ENCODE data around the gene SIK2. TPM values are rescaled to one million over a fixed set of nuclear protein-coding genes. Genes with fewer than 3 reads are reported as not detected.

The SIK2 gene
- total and polyA plus RNA-seq, 2 donors (not counting 3 experiments of a cell fraction or from before 2014, with no cell fraction given), result 14.6 to 17.1 TPM

DNA sequence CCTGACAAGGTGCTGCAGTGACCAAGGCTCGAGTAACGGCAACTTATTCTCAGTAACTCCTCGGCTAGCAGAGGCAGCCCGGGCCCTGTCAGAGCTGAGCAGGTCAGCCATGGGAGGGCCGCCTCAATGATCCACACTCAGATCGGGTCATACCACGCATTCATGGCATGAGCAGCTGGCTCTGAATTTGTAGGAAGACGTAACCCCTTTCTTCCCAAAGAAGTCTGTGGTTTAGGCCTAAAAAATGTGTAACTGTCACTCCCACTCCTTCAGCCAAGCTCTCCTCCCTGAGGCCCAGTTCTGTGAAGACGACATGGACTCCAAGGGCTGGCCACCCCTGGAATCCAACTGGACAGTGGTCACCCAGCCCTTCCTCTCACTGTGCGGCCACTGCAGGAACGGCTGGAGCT lies 133.9 kb downstream of the SIK2 start:
- Histone ChIP-seq H3K4me3 (replicated peaks in 1 of 3; ENCODE audit: insufficient read depth in 1 of 3, low read depth in 1 of 3, low read length in 3 of 3) (no peak overlapping the region), H3K4me1 (ENCODE audit: control insufficient read depth, extremely low read depth, insufficient read depth, low read length) (peaks cover 59% of the 10 kb centered on the region), H3K4me2 (ENCODE audit: insufficient read depth, low read length) (no peak overlapping the region), H3K9me1 (replicated peaks; ENCODE audit: control insufficient read depth, extremely low read depth, insufficient read depth, low read length) (no peaks in the 10 kb centered on the region), H2AFZ (ENCODE audit: low read depth, low read length) (no peak overlapping the region), H3K9me3 (replicated peaks; ENCODE audit: control insufficient read depth, insufficient read depth, low read length) (no peaks in the 10 kb centered on the region), H3K9ac (replicated peaks; ENCODE audit: extremely low read depth, insufficient read depth, low read length) (peak overlapping the region; percentile 72), H3K27me3 (ENCODE audit: control insufficient read depth in 2 of 2, insufficient read depth in 2 of 2, low read length in 2 of 2) (no peaks in the 10 kb centered on the region), H3K36me3 (ENCODE audit: control insufficient read depth in 2 of 2, extremely low read depth in 1 of 2, insufficient read depth in 2 of 2, low read length in 2 of 2) (peaks cover 0 to 3% of the 10 kb centered on the region in 2 experiments), H3K27ac (ENCODE audit: insufficient read depth, low read depth, low read length) (peak overlapping the region; percentile 85), H3K79me2 (ENCODE audit: control insufficient read depth, insufficient read depth, low read length) (no peaks in the 10 kb centered on the region), H4K20me1 (replicated peaks; ENCODE audit: control insufficient read depth, extremely low read depth, insufficient read depth, low read length) (no peaks in the 10 kb centered on the region)
- DNase-seq (ENCODE audit: low read depth, low spot score) (no peak), FAIRE-seq (no peak)
- POLR2A ChIA-PET, result no interaction called here
- TF ChIP-seq POLR2A (IDR thresholded peaks at IDR 0.05; ENCODE audit: low read depth, low read length) (no peak), GATA2 (IDR thresholded peaks at IDR 0.05; ENCODE audit: insufficient read depth, insufficient read length, low read depth, low read length) (no peak), JUN (IDR thresholded peaks at IDR 0.05; ENCODE audit: borderline replicate concordance, insufficient read depth, insufficient read length, low read depth) (no peak), MYC (IDR thresholded peaks at IDR 0.05; ENCODE audit: low read depth, low read length) (no peak), FOS (IDR thresholded peaks at IDR 0.05; ENCODE audit: borderline replicate concordance, insufficient read depth, low read length) (no peak), EZH2 (IDR thresholded peaks at IDR 0.05; ENCODE audit: borderline replicate concordance, low read depth, low read length, severe bottlenecking) (no peak), POLR2AphosphoS5 (IDR thresholded peaks at IDR 0.05; ENCODE audit: insufficient read depth, low read depth, low read length) (no peak)
- TF ChIP-seq, protein P1, sequence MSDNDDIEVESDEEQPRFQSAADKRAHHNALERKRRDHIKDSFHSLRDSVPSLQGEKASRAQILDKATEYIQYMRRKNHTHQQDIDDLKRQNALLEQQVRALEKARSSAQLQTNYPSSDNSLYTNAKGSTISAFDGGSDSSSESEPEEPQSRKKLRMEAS (IDR thresholded peaks at IDR 0.05; ENCODE audit: insufficient read depth, insufficient read length), result no peak
- TF ChIP-seq, protein P2, sequence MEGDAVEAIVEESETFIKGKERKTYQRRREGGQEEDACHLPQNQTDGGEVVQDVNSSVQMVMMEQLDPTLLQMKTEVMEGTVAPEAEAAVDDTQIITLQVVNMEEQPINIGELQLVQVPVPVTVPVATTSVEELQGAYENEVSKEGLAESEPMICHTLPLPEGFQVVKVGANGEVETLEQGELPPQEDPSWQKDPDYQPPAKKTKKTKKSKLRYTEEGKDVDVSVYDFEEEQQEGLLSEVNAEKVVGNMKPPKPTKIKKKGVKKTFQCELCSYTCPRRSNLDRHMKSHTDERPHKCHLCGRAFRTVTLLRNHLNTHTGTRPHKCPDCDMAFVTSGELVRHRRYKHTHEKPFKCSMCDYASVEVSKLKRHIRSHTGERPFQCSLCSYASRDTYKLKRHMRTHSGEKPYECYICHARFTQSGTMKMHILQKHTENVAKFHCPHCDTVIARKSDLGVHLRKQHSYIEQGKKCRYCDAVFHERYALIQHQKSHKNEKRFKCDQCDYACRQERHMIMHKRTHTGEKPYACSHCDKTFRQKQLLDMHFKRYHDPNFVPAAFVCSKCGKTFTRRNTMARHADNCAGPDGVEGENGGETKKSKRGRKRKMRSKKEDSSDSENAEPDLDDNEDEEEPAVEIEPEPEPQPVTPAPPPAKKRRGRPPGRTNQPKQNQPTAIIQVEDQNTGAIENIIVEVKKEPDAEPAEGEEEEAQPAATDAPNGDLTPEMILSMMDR (IDR thresholded peaks at IDR 0.05; ENCODE audit: extremely low read depth in 1 of 2, insufficient read depth in 1 of 2, low read depth in 1 of 2, low read length in 2 of 2), result no peak
- dilution Hi-C loops (cut with MboI; ENCODE audit: extremely low pct_ligation_motif_present, low sequenced_read_pairs), result no loop called here
- CTCF ChIA-PET, result interaction anchor here (1.5 to 3.2 kb wide), 2 partner anchors 27 to 41 kb away, joined by 3 to 11 read pairs; no protein-coding TSS in a partner anchor
- BruUV-seq (replicated peaks), result TSS peak; percentile 23
- intact Hi-C loops (cut with micrococcal nuclease), result no loop called here
